OCI-LY7 (cell line): ENCODE measurements around the gene ITM2B.

ENCODE experiments used
- EZH2phosphoT487 ChIP-seq: fragments of 200-600 bp; sonication (generic); IDR thresholded peaks from 2 replicates; pipeline ENCODE4 v1.6.1; 2018; ENCODE audit warnings: low read depth, borderline replicate concordance, mild to moderate bottlenecking, mixed run types, antibody characterized with exemption, low read length, moderate library complexity, mixed read lengths
- TF ChIP-seq, protein P1 (sequence below): fragments of 200-600 bp; sonication (generic); conservative IDR thresholded peaks from 2 replicates; pipeline ENCODE4 v1.5.1; 2014; ENCODE audit warnings: mild to moderate bottlenecking, antibody characterized with exemption, low read length, moderate library complexity, mixed read lengths

DNA sequence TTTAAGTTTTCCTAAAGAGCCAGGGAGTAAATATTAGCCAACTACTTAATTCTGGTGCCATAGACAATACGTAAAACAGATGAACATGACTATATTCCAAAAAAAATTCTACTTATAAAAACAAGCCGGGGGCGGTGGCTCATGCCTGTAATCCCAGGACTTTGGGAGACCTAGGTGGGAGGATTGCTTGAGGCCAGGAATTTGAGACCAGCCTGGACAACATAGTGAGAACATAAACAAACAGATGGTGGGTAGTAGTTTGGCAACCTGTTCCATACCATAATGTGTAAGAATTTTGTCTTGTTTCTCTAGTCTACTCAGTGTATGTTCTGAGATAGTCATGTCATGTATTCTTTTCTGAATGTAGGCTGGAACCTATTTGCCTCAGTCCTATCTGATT lies 25.4 kb downstream of the ITM2B start:
- TF ChIP-seq, protein P1, sequence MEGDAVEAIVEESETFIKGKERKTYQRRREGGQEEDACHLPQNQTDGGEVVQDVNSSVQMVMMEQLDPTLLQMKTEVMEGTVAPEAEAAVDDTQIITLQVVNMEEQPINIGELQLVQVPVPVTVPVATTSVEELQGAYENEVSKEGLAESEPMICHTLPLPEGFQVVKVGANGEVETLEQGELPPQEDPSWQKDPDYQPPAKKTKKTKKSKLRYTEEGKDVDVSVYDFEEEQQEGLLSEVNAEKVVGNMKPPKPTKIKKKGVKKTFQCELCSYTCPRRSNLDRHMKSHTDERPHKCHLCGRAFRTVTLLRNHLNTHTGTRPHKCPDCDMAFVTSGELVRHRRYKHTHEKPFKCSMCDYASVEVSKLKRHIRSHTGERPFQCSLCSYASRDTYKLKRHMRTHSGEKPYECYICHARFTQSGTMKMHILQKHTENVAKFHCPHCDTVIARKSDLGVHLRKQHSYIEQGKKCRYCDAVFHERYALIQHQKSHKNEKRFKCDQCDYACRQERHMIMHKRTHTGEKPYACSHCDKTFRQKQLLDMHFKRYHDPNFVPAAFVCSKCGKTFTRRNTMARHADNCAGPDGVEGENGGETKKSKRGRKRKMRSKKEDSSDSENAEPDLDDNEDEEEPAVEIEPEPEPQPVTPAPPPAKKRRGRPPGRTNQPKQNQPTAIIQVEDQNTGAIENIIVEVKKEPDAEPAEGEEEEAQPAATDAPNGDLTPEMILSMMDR = no peak
- TF ChIP-seq EZH2phosphoT487 = no peak
